Immature natural killer cell (primary cell): ENCODE results near the gene PIK3CA. TPM values are rescaled to one million over a fixed set of nuclear protein-coding genes. Genes with fewer than 3 reads are reported as not detected.
"Not testable (repeated sequence)": the region's sequence is repeated elsewhere in the genome, so short reads cannot be mapped to it uniquely, and the experiment has no call there.

Experiments used
- DNase-seq, 3 donors: peaks; one replicate each; pipeline ENCODE4 v3.0.0; 2022; ENCODE audit warnings: mixed read lengths in 1 of 3
- H3K27ac Mint-ChIP-seq, 6 donors: one replicate each; pipeline ENCODE4 v1.8.0; 2020; ENCODE audit warnings: mixed read lengths in 6 of 6, mild to moderate bottlenecking in 5 of 6, inconsistent platforms in 4 of 6, moderate library complexity in 3 of 6
- H3K27me3 Mint-ChIP-seq, 3 donors: one replicate each; pipeline ENCODE4 v1.8.0; 2020 to 2021; ENCODE audit warnings: low read depth in 3 of 3, mild to moderate bottlenecking in 3 of 3, mixed read lengths in 3 of 3, moderate library complexity in 3 of 3, inconsistent platforms in 1 of 3
- H3K36me3 Mint-ChIP-seq, 3 donors: one replicate each; pipeline ENCODE4 v1.8.0; 2020; ENCODE audit warnings: mixed read lengths in 3 of 3, inconsistent platforms in 2 of 3, mild to moderate bottlenecking in 2 of 3
- H3K4me1 Mint-ChIP-seq, 2 donors: one replicate each; pipeline ENCODE4 v1.8.0; 2020; ENCODE audit warnings: inconsistent platforms in 2 of 2, mild to moderate bottlenecking in 2 of 2, mixed read lengths in 2 of 2, moderate library complexity in 1 of 2
- H3K4me3 Mint-ChIP-seq, 5 donors: one replicate each; pipeline ENCODE4 v1.8.0; 2020; ENCODE audit warnings: mild to moderate bottlenecking in 5 of 5, mixed read lengths in 5 of 5, inconsistent platforms in 3 of 5, moderate library complexity in 3 of 5
- H3K9me3 Mint-ChIP-seq, 6 donors: one replicate each; pipeline ENCODE4 v1.8.0; 2020; ENCODE audit warnings: mild to moderate bottlenecking in 6 of 6, mixed read lengths in 6 of 6, inconsistent platforms in 4 of 6, moderate library complexity in 3 of 6
- polyA plus RNA-seq, 3 donors: library from polyadenylated mRNA; unstranded; fragments of 300-500 nt; fragmentation: Illumina TruSeq; gene quantifications; one replicate each; pipeline ENCODE4 v1.2.3, GENCODE V29; 2021

PIK3CA gene
- polyA plus RNA-seq, 3 donors from 2014 or later, result 10.4 to 20.8 (median 17.2) TPM

GRCh38 chr3:179236669-179237301 is 88.6 kb downstream of the PIK3CA start:
- H3K9me3 Mint-ChIP-seq, result no peaks in the 10 kb centered on the region
- H3K4me1 Mint-ChIP-seq, result peaks cover 0 to 5% of the 10 kb centered on the region in 2 donors
- peaks cover 7 to 27% (median 10%) of the 10 kb centered on the region in 3 donors for H3K36me3 Mint-ChIP-seq
- no peaks in the 10 kb centered on the region for H3K27me3 Mint-ChIP-seq
- DNase-seq, result no peak
- peak overlapping the region in 1 of 6 donors; percentile 19 for H3K27ac Mint-ChIP-seq
- H3K4me3 Mint-ChIP-seq, result no peak overlapping the region

DNA sequence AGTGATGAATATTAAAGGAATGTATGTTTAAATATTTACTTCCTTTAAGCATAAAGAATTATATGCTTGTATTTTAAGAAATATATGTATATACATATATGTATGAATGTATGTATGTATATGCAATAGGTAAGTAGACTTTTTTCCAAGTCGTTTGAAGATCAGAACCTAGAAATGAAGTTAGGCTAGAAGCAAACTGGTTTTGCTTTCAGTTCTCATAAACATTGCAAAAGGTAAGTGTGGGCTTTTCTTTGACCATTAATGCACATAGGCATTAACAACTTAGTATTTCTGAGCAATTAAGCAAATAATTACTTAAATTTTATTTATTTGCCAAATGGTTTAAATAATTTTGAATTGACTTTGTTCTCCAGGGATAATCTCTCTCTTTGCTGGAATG is 92.1 kb downstream of the PIK3CA start:
- not testable (repeated sequence) for H3K27me3 Mint-ChIP-seq, H3K9me3 Mint-ChIP-seq, DNase-seq, H3K36me3 Mint-ChIP-seq, H3K4me3 Mint-ChIP-seq, H3K4me1 Mint-ChIP-seq, H3K27ac Mint-ChIP-seq

GRCh38 chr3:179242859-179243258 is 94.7 kb downstream of the PIK3CA start:
- H3K4me3 Mint-ChIP-seq, DNase-seq, H3K27me3 Mint-ChIP-seq, H3K36me3 Mint-ChIP-seq, H3K4me1 Mint-ChIP-seq, H3K27ac Mint-ChIP-seq, H3K9me3 Mint-ChIP-seq: not testable (repeated sequence)

- no peaks in the 10 kb centered on the region for H3K4me1 Mint-ChIP-seq
- H3K9me3 Mint-ChIP-seq, result no peaks in the 10 kb centered on the region
- H3K27ac Mint-ChIP-seq, result no peak overlapping the region
- no peak overlapping the region for H3K4me3 Mint-ChIP-seq
- no peak for DNase-seq
- peaks cover 3 to 7% (median 4%) of the 10 kb centered on the region in 3 donors for H3K36me3 Mint-ChIP-seq
- peaks cover 0 to 5% (median 2%) of the 10 kb centered on the region in 3 donors for H3K27me3 Mint-ChIP-seq
Measured at GRCh38 chr3:179244878-179245277, 96.7 kb downstream of the PIK3CA start.

DNA sequence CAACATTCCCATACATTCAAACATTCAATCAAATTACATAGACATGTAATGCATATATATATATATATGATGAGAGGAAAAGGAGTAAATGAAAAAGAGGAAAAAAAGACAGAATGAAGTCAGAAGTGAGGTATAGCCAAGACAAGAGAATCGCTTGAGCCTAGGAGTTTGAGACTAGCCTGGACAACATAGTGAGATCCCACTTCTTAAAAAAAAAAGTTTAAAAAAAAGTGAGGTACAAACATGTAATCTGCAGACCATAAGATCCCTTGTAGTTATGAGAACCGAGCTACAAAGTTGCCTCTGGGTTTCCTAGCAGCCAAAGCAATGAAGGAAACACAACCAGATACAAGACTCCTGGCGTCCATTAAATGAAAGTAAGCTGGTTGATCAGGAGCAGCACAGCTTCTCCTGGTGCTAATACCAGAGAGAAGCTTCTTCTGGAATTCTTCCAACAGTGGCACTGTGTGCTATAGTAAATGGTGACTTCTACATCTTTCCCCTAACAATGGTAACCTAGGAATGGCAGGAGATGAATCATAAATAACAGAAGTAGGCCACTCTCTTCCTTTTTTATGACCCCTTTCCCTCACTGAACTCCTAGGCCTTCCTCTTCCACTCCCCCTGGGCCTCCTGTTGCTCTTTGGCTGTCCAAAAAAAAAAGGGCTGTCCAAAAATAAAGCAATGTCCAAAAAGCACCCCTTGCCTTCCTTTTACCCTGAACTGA is 99.3 kb downstream of the PIK3CA start:
- no peak overlapping the region for H3K4me3 Mint-ChIP-seq
- H3K9me3 Mint-ChIP-seq, result peaks cover 0 to 2% (median 0%) of the 10 kb centered on the region in 6 donors
- peak overlapping the region in 1 of 6 donors; percentile 38 for H3K27ac Mint-ChIP-seq
- DNase-seq, result no peak
- H3K27me3 Mint-ChIP-seq, result peaks cover 0 to 5% (median 2%) of the 10 kb centered on the region in 3 donors
- H3K36me3 Mint-ChIP-seq, result peaks cover 3 to 8% (median 7%) of the 10 kb centered on the region in 3 donors
- no peaks in the 10 kb centered on the region for H3K4me1 Mint-ChIP-seq

- Mint-ChIP-seq H3K4me1 (no peaks in the 10 kb centered on the region), H3K36me3 (peaks cover 3 to 8% (median 7%) of the 10 kb centered on the region in 3 donors), H3K27ac (no peak within 1 kb of the TSS), H3K27me3 (peaks cover 0 to 5% (median 0%) of the 10 kb centered on the region in 3 donors), H3K9me3 (peaks cover 0 to 6% (median 0%) of the 10 kb centered on the region in 6 donors), H3K4me3 (no peak within 1 kb of the TSS)
- DNase-seq, result no peak
Measured at GRCh38 chr3:179250803-179251476, 102.8 kb downstream of the PIK3CA start, which contains the start of gene KCNMB3. KCNMB3 (minus strand) TSS chr3:179251114; CDS start chr3:179250990, 124 bp downstream.

DNA sequence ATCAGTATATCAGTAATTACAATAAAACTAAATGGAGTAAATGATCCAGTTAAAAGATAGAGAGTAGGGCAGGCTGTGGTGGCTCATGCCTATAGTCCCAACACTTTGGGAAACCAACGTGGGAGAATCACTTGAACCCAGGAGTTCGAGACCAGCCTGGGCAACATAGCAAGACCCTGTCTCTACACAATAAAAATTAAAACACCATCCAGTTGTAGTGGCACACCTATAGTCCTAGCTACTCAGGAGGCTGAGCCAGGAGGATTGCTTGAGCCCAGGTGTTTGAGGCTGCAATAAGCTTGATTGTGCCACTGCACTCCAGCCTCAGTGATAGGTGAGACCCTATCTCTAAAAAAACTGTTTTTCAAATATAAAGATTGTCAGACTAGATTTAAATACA is 108.7 kb downstream of the PIK3CA start:
- no peak for DNase-seq
- Mint-ChIP-seq H3K9me3 (peaks cover 3 to 22% (median 13%) of the 10 kb centered on the region in 6 donors), H3K27ac (no peak overlapping the region), H3K36me3 (no peaks in the 10 kb centered on the region), H3K4me3 (no peak overlapping the region), H3K4me1 (peaks cover 10 to 21% of the 10 kb centered on the region in 2 donors), H3K27me3 (peaks cover 0 to 2% (median 0%) of the 10 kb centered on the region in 3 donors)

GRCh38 chr3:179257742-179258141 is 109.6 kb downstream of the PIK3CA start:
- H3K27ac Mint-ChIP-seq, result not testable (repeated sequence)

DNA sequence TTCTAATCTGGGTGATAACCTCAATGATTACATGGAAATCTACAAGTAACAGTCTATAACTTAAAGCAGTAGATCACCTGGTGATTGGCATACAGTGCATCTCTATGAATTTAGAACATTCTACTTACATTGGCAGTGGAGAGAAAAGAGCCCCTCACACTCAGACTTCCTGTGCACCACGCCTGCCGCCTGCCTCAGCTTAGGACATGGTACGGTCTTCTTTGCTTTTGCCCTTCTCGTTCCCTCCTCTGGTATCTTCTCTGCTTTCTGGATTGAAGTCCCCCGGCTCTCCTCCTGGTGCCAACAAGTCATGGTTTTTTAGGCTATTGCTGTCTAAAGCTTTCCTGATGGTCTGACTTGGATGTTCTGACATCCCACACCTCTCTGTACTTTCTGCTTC is 110.7 kb downstream of the PIK3CA start:
- Mint-ChIP-seq H3K27me3 (peaks cover 0 to under 1% (median 0%) of the 10 kb centered on the region in 3 donors), H3K27ac (peak overlapping the region in 1 of 6 donors; percentile 63), H3K4me3 (no peak overlapping the region)

More at GRCh38 chr3:179257742-179258141, 109.6 kb downstream of the PIK3CA start:
- peaks cover 12 to 26% of the 10 kb centered on the region in 2 donors for H3K4me1 Mint-ChIP-seq
- not testable (repeated sequence) for H3K36me3 Mint-ChIP-seq, H3K27me3 Mint-ChIP-seq, DNase-seq, H3K4me3 Mint-ChIP-seq
- peaks cover 3 to 22% (median 13%) of the 10 kb centered on the region in 6 donors for H3K9me3 Mint-ChIP-seq

DNA sequence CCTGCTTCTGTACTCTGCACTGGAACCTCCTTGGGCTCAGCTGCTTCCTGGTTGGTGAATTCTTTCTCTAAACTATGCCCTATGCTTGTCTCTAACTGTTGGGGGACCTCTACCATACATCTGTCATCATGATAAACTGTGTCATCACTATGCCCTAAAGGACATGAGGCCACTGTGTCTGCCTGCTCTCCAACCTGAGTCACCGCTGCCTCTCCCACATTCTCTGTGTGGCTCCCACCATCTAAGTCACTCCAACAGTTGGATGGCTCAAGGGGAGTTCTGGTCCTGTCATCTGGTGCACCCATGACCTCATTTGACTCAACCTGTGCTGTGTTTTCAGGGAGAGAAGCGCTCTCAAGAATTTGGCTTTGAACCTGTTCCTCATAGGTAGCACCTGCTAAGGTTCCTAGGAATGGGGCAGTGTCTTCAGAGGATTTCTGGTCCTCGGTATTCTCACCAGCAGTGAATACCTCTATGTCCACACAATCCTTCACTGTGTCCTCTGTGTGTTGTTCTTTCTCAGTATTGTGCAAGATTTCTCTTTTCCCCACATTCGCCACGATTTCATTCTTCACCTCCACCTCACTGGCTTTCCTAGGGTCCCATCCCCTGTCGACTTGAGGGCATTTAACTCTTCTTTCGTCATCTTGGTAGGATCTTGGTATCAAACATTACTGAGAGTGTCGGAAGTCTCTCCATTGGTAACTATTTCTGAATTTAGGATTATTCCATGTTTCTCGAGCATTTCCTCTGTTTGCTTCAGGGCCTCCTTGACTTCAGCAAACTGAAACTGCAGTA is 112.0 kb downstream of the PIK3CA start:
- Mint-ChIP-seq H3K27ac (peak overlapping the region in 3 of 6 donors; percentile 29 to 42 (median 40)), H3K9me3 (peaks cover 3 to 22% (median 13%) of the 10 kb centered on the region in 6 donors), H3K4me1 (peaks cover 12 to 26% of the 10 kb centered on the region in 2 donors), H3K4me3 (peak overlapping the region; percentile 62 to 78 (median 74))
- not testable (repeated sequence) for DNase-seq, H3K27me3 Mint-ChIP-seq, H3K36me3 Mint-ChIP-seq

More for the DNA sequence above, 110.7 kb downstream of the PIK3CA start:
- no peak for DNase-seq
- Mint-ChIP-seq H3K36me3 (no peaks in the 10 kb centered on the region), H3K4me1 (peaks cover 12 to 26% of the 10 kb centered on the region in 2 donors), H3K9me3 (peaks cover 3 to 22% (median 13%) of the 10 kb centered on the region in 6 donors)

- Mint-ChIP-seq H3K9me3 (peaks cover 3 to 21% (median 13%) of the 10 kb centered on the region in 6 donors), H3K27me3 (peaks cover 0 to 2% (median 2%) of the 10 kb centered on the region in 3 donors), H3K4me3 (peak overlapping the region; percentile 79 to 85 (median 82))
Measured at GRCh38 chr3:179260949-179261765, 113.0 kb downstream of the PIK3CA start.

DNA sequence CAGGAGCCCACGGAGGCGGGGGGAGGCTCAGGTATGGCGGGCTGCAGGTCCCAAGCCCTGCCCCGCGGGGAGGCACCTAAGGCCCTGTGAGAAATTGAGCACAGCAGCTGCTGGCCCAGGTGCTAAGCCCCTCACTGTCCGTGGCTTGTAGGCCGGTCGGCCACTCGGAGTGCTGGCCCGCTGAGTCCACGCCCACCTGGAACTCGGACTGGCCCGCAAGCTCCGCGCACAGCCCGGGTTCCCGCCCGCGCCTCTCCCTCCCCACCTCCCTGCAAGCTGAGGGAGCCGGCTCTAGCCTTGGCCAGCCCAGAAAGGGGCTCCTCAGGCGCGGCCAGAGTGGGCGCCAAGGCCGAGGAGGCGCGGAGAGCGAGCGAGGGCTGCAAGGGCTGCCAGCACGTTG is 115.0 kb downstream of the PIK3CA start:
- peaks cover 2 to 17% (median 11%) of the 10 kb centered on the region in 6 donors for H3K9me3 Mint-ChIP-seq
- H3K4me1 Mint-ChIP-seq, result peaks cover 12 to 26% of the 10 kb centered on the region in 2 donors
- no peak overlapping the region for H3K27ac Mint-ChIP-seq
- H3K36me3 Mint-ChIP-seq, result no peaks in the 10 kb centered on the region
- no peak for DNase-seq
- H3K27me3 Mint-ChIP-seq, result peaks cover 0 to 4% (median 2%) of the 10 kb centered on the region in 3 donors
- H3K4me3 Mint-ChIP-seq, result no peak overlapping the region

More at GRCh38 chr3:179260949-179261765, 113.0 kb downstream of the PIK3CA start:
- Mint-ChIP-seq H3K36me3 (no peaks in the 10 kb centered on the region), H3K27ac (peak overlapping the region in 2 of 6 donors; percentile 49 to 58), H3K4me1 (peaks cover 12 to 26% of the 10 kb centered on the region in 2 donors)
- peak; percentile 71 to 76 (median 75) for DNase-seq
